Measurements from ENCODE around the gene MAN2B2.

The MAN2B2 gene

GRCh38 chr4:6548882-6549230 lies 26.1 kb upstream of the MAN2B2 start:
- peaks cover 0 to 4% of the 10 kb centered on the region in 2 donors for H3K9me3 ChIP-seq (replicated peaks in 1 of 2; ENCODE audit: control insufficient read depth in 2 of 2, insufficient read depth in 1 of 2, low read depth in 1 of 2, low read length in 2 of 2)
- no peak overlapping the region for H4K8ac ChIP-seq (ENCODE audit: low read depth, low read length)
- no peak overlapping the region for H3K27ac ChIP-seq (replicated peaks; ENCODE audit: low read length)
- DNase-seq (ENCODE audit: low spot score) = no peak
- H3K4me1 ChIP-seq (ENCODE audit: control insufficient read depth in 2 of 2, insufficient read depth in 1 of 2, low read depth in 1 of 2, low read length in 2 of 2) = no peaks in the 10 kb centered on the region
- no peak overlapping the region for H3K18ac ChIP-seq (ENCODE audit: low read length)
- H3K23ac ChIP-seq (ENCODE audit: low read depth, low read length, poor library complexity) = no peak overlapping the region
- no peak overlapping the region for H3K4me2 ChIP-seq (ENCODE audit: insufficient read depth, low read length, poor library complexity, severe bottlenecking)
- no peak overlapping the region for H2BK120ac ChIP-seq (ENCODE audit: low read depth, low read length)
- peaks cover 0 to 32% (median 2%) of the 10 kb centered on the region in 3 experiments for H3K27me3 ChIP-seq (ENCODE audit: control insufficient read depth in 3 of 3, insufficient read depth in 3 of 3, low read depth in 1 of 3, low read length in 3 of 3)
- H3K4me3 ChIP-seq (ENCODE audit: low read length in 2 of 2) = no peak overlapping the region
- H2BK15ac ChIP-seq (ENCODE audit: low read length) = no peak overlapping the region
- no peak overlapping the region for H3K4ac ChIP-seq (ENCODE audit: low read length)
- no peak overlapping the region for H2AFZ ChIP-seq (ENCODE audit: low read length)
- no peak overlapping the region for H2BK12ac ChIP-seq (ENCODE audit: low read length)
- H4K91ac ChIP-seq (ENCODE audit: low read depth, low read length, poor library complexity) = no peak overlapping the region
- H2BK5ac ChIP-seq (ENCODE audit: low read length) = no peak overlapping the region
- no peaks in the 10 kb centered on the region for H3K36me3 ChIP-seq (replicated peaks in 1 of 2; ENCODE audit: control insufficient read depth in 2 of 2, insufficient read depth in 2 of 2, low read length in 2 of 2)
- H2AK5ac ChIP-seq (ENCODE audit: low read depth, low read length) = no peak overlapping the region
- no CpG with 5 or more reads among the region's 4 CpGs for WGBS, 2 donors (ENCODE audit: extremely low coverage in 2 of 2, insufficient read length in 2 of 2, insufficient replicate concordance in 1 of 2)
- H3K14ac ChIP-seq (ENCODE audit: low read length) = no peak overlapping the region
- H3K9ac ChIP-seq (ENCODE audit: low read depth, low read length, poor library complexity) = no peak overlapping the region
- no peaks in the 10 kb centered on the region for H3K79me1 ChIP-seq (ENCODE audit: low read depth, low read length)

- no peak overlapping the region for H3K9ac ChIP-seq (ENCODE audit: low read depth, low read length, poor library complexity)
- H4K91ac ChIP-seq (ENCODE audit: low read depth, low read length, poor library complexity) = no peak overlapping the region
- no CpG with 5 or more reads among the region's 7 CpGs for WGBS, 2 donors (ENCODE audit: extremely low coverage in 2 of 2, insufficient read length in 2 of 2, insufficient replicate concordance in 1 of 2)
- DNase-seq (ENCODE audit: low spot score) = no peak
- H2AK5ac ChIP-seq (ENCODE audit: low read depth, low read length) = no peak overlapping the region
- H3K23ac ChIP-seq (ENCODE audit: low read depth, low read length, poor library complexity) = no peak overlapping the region
- H2AFZ ChIP-seq (ENCODE audit: low read length) = no peak overlapping the region
- H3K4ac ChIP-seq (ENCODE audit: low read length) = no peak overlapping the region
- H3K18ac ChIP-seq (ENCODE audit: low read length) = no peak overlapping the region
- no peak overlapping the region for H2BK12ac ChIP-seq (ENCODE audit: low read length)
- no peak overlapping the region for H2BK5ac ChIP-seq (ENCODE audit: low read length)
- H3K14ac ChIP-seq (ENCODE audit: low read length) = no peak overlapping the region
- no peak overlapping the region for H3K27ac ChIP-seq (replicated peaks; ENCODE audit: low read length)
- no peaks in the 10 kb centered on the region for H3K36me3 ChIP-seq (replicated peaks in 1 of 2; ENCODE audit: control insufficient read depth in 2 of 2, insufficient read depth in 2 of 2, low read length in 2 of 2)
- H3K4me3 ChIP-seq (ENCODE audit: low read length in 2 of 2) = no peak overlapping the region
- peaks cover 0 to 4% of the 10 kb centered on the region in 2 donors for H3K9me3 ChIP-seq (replicated peaks in 1 of 2; ENCODE audit: control insufficient read depth in 2 of 2, insufficient read depth in 1 of 2, low read depth in 1 of 2, low read length in 2 of 2)
- no peaks in the 10 kb centered on the region for H3K4me1 ChIP-seq (ENCODE audit: control insufficient read depth in 2 of 2, insufficient read depth in 1 of 2, low read depth in 1 of 2, low read length in 2 of 2)
- H4K8ac ChIP-seq (ENCODE audit: low read depth, low read length) = no peak overlapping the region
- H3K27me3 ChIP-seq (ENCODE audit: control insufficient read depth in 3 of 3, insufficient read depth in 3 of 3, low read depth in 1 of 3, low read length in 3 of 3) = peaks cover 0 to 37% (median 4%) of the 10 kb centered on the region in 3 experiments
- H3K4me2 ChIP-seq (ENCODE audit: insufficient read depth, low read length, poor library complexity, severe bottlenecking) = no peak overlapping the region
- no peak overlapping the region for H2BK120ac ChIP-seq (ENCODE audit: low read depth, low read length)
- H2BK15ac ChIP-seq (ENCODE audit: low read length) = no peak overlapping the region
- no peaks in the 10 kb centered on the region for H3K79me1 ChIP-seq (ENCODE audit: low read depth, low read length)
Observed at GRCh38 chr4:6549445-6549844, 25.5 kb upstream of the MAN2B2 start.

- H3K9me3 ChIP-seq (replicated peaks in 1 of 2; ENCODE audit: control insufficient read depth in 2 of 2, insufficient read depth in 1 of 2, low read depth in 1 of 2, low read length in 2 of 2) = peaks cover 0 to 4% of the 10 kb centered on the region in 2 donors
- no peak overlapping the region for H3K27ac ChIP-seq (replicated peaks; ENCODE audit: low read length)
- no peak overlapping the region for H2BK120ac ChIP-seq (ENCODE audit: low read depth, low read length)
- H2AK5ac ChIP-seq (ENCODE audit: low read depth, low read length) = no peak overlapping the region
- no peak overlapping the region for H2AFZ ChIP-seq (ENCODE audit: low read length)
- no peak overlapping the region for H4K8ac ChIP-seq (ENCODE audit: low read depth, low read length)
- DNase-seq (ENCODE audit: low spot score) = no peak
- no peaks in the 10 kb centered on the region for H3K79me1 ChIP-seq (ENCODE audit: low read depth, low read length)
- H3K4me3 ChIP-seq (ENCODE audit: low read length in 2 of 2) = no peak overlapping the region
- no peaks in the 10 kb centered on the region for H3K4me1 ChIP-seq (ENCODE audit: control insufficient read depth in 2 of 2, insufficient read depth in 1 of 2, low read depth in 1 of 2, low read length in 2 of 2)
- H3K9ac ChIP-seq (ENCODE audit: low read depth, low read length, poor library complexity) = no peak overlapping the region
- no peak overlapping the region for H2BK5ac ChIP-seq (ENCODE audit: low read length)
- no peak overlapping the region for H3K18ac ChIP-seq (ENCODE audit: low read length)
- H3K4ac ChIP-seq (ENCODE audit: low read length) = no peak overlapping the region
- no peak overlapping the region for H3K4me2 ChIP-seq (ENCODE audit: insufficient read depth, low read length, poor library complexity, severe bottlenecking)
- H4K91ac ChIP-seq (ENCODE audit: low read depth, low read length, poor library complexity) = no peak overlapping the region
- H3K23ac ChIP-seq (ENCODE audit: low read depth, low read length, poor library complexity) = no peak overlapping the region
- H2BK12ac ChIP-seq (ENCODE audit: low read length) = no peak overlapping the region
- H3K36me3 ChIP-seq (replicated peaks in 1 of 2; ENCODE audit: control insufficient read depth in 2 of 2, insufficient read depth in 2 of 2, low read length in 2 of 2) = no peaks in the 10 kb centered on the region
- H3K14ac ChIP-seq (ENCODE audit: low read length) = peak overlapping the region; percentile 58
- WGBS, 2 donors (ENCODE audit: extremely low coverage in 2 of 2, insufficient read length in 2 of 2, insufficient replicate concordance in 1 of 2) = no CpG with 5 or more reads among the region's 13 CpGs
- H3K27me3 ChIP-seq (ENCODE audit: control insufficient read depth in 3 of 3, insufficient read depth in 3 of 3, low read depth in 1 of 3, low read length in 3 of 3) = peaks cover 0 to 40% (median 4%) of the 10 kb centered on the region in 3 experiments
- no peak overlapping the region for H2BK15ac ChIP-seq (ENCODE audit: low read length)
Observed at GRCh38 chr4:6549890-6550620, 24.9 kb upstream of the MAN2B2 start.

GRCh38 chr4:6550821-6551220 lies 24.2 kb upstream of the MAN2B2 start:
- Histone ChIP-seq H2BK120ac (ENCODE audit: low read depth, low read length) (no peak overlapping the region), H2BK15ac (ENCODE audit: low read length) (no peak overlapping the region), H2BK12ac (ENCODE audit: low read length) (no peak overlapping the region), H3K4me1 (ENCODE audit: control insufficient read depth in 2 of 2, insufficient read depth in 1 of 2, low read depth in 1 of 2, low read length in 2 of 2) (no peaks in the 10 kb centered on the region), H3K4ac (ENCODE audit: low read length) (no peak overlapping the region), H3K4me2 (ENCODE audit: insufficient read depth, low read length, poor library complexity, severe bottlenecking) (no peak overlapping the region), H3K9ac (ENCODE audit: low read depth, low read length, poor library complexity) (no peak overlapping the region), H3K4me3 (ENCODE audit: low read length in 2 of 2) (no peak overlapping the region), H3K9me3 (replicated peaks in 1 of 2; ENCODE audit: control insufficient read depth in 2 of 2, insufficient read depth in 1 of 2, low read depth in 1 of 2, low read length in 2 of 2) (peaks cover 0 to 4% of the 10 kb centered on the region in 2 donors), H3K36me3 (replicated peaks in 1 of 2; ENCODE audit: control insufficient read depth in 2 of 2, insufficient read depth in 2 of 2, low read length in 2 of 2) (no peaks in the 10 kb centered on the region), H3K23ac (ENCODE audit: low read depth, low read length, poor library complexity) (no peak overlapping the region), H3K14ac (ENCODE audit: low read length) (no peak overlapping the region), H4K8ac (ENCODE audit: low read depth, low read length) (no peak overlapping the region), H3K18ac (ENCODE audit: low read length) (no peak overlapping the region), H2AFZ (ENCODE audit: low read length) (no peak overlapping the region), H3K27me3 (ENCODE audit: control insufficient read depth in 3 of 3, insufficient read depth in 3 of 3, low read depth in 1 of 3, low read length in 3 of 3) (peaks cover 0 to 46% (median 4%) of the 10 kb centered on the region in 3 experiments), H2AK5ac (ENCODE audit: low read depth, low read length) (no peak overlapping the region), H4K91ac (ENCODE audit: low read depth, low read length, poor library complexity) (no peak overlapping the region), H3K79me1 (ENCODE audit: low read depth, low read length) (no peaks in the 10 kb centered on the region), H3K27ac (replicated peaks; ENCODE audit: low read length) (no peak overlapping the region), H2BK5ac (ENCODE audit: low read length) (no peak overlapping the region)
- no CpG with 5 or more reads among the region's 3 CpGs for WGBS, 2 donors (ENCODE audit: extremely low coverage in 2 of 2, insufficient read length in 2 of 2, insufficient replicate concordance in 1 of 2)
- no peak for DNase-seq (ENCODE audit: low spot score)
